ENCODE results near the gene TSHZ2. TPM values are rescaled to one million over a fixed set of nuclear protein-coding genes. Genes with fewer than 3 reads are reported as not detected.

TSHZ2 gene
- total RNA-seq, 4 donors from 2014 or later = 10.3 to 15.0 (median 12.9) TPM

- no peak overlapping the region for H3K4me3 ChIP-seq
- 47% methylated on average over 2 of the region's 2 CpGs for WGBS
- H3K27ac ChIP-seq (replicated peaks in 1 of 4) = no peak overlapping the region
- H3K4me1 ChIP-seq = no peaks in the 10 kb centered on the region
- intact Hi-C loops (cut with DNase I) = no loop called here
- DNase-seq (ENCODE audit: extremely low spot score) = no peak
- no peaks in the 10 kb centered on the region for H3K27me3 ChIP-seq
- no peaks in the 10 kb centered on the region for H3K9me3 ChIP-seq
- TF ChIP-seq EP300 (IDR thresholded peaks at IDR 0.05) (no peak), POLR2A (IDR thresholded peaks at IDR 0.05; ENCODE audit: low read depth) (no peak), CTCF (IDR thresholded peaks at IDR 0.05) (no peak), POLR2AphosphoS5 (IDR thresholded peaks at IDR 0.05) (no peak)
- no peaks in the 10 kb centered on the region for H3K36me3 ChIP-seq
Measured at GRCh38 chr20:52945862-52946522, 26.2 kb upstream of the TSHZ2 start.

- Histone ChIP-seq H3K27me3 (no peaks in the 10 kb centered on the region), H3K4me3 (no peak overlapping the region), H3K27ac (replicated peaks in 1 of 4) (no peak overlapping the region), H3K4me1 (no peaks in the 10 kb centered on the region), H3K9me3 (no peaks in the 10 kb centered on the region), H3K36me3 (no peaks in the 10 kb centered on the region)
- WGBS = 84% methylated on average over 1 of the region's 1 CpG
- TF ChIP-seq CTCF (IDR thresholded peaks at IDR 0.05) = no peak
- TF ChIP-seq POLR2AphosphoS5 (IDR thresholded peaks at IDR 0.05) = no peak
- TF ChIP-seq EP300 (IDR thresholded peaks at IDR 0.05) = no peak
- TF ChIP-seq POLR2A (IDR thresholded peaks at IDR 0.05; ENCODE audit: low read depth) = no peak
- DNase-seq (ENCODE audit: extremely low spot score) = no peak
- intact Hi-C loops (cut with DNase I) = no loop called here
Measured at GRCh38 chr20:52948491-52948890, 23.7 kb upstream of the TSHZ2 start.

GRCh38 chr20:52953020-52953419, 19.1 kb upstream of the TSHZ2 start:
- WGBS = 100% methylated on average over 1 of the region's 1 CpG
- Histone ChIP-seq H3K9me3 (no peaks in the 10 kb centered on the region), H3K4me3 (no peak overlapping the region), H3K27me3 (no peaks in the 10 kb centered on the region), H3K36me3 (no peaks in the 10 kb centered on the region), H3K27ac (replicated peaks in 1 of 4) (no peak overlapping the region), H3K4me1 (no peaks in the 10 kb centered on the region)
- intact Hi-C loops (cut with DNase I) = no loop called here
- DNase-seq (ENCODE audit: extremely low spot score) = no peak
- TF ChIP-seq POLR2AphosphoS5 (IDR thresholded peaks at IDR 0.05) (no peak), EP300 (IDR thresholded peaks at IDR 0.05) (no peak), POLR2A (IDR thresholded peaks at IDR 0.05; ENCODE audit: low read depth) (no peak), CTCF (IDR thresholded peaks at IDR 0.05) (no peak)

GRCh38 chr20:52954849-52955248, 17.3 kb upstream of the TSHZ2 start:
- Histone ChIP-seq H3K4me1 (no peaks in the 10 kb centered on the region), H3K36me3 (no peaks in the 10 kb centered on the region), H3K9me3 (no peaks in the 10 kb centered on the region), H3K27ac (replicated peaks in 1 of 4) (no peak overlapping the region), H3K27me3 (no peaks in the 10 kb centered on the region), H3K4me3 (no peak overlapping the region)
- intact Hi-C loops (cut with DNase I) = no loop called here
- no peak for TF ChIP-seq EP300 (IDR thresholded peaks at IDR 0.05)
- TF ChIP-seq POLR2AphosphoS5 (IDR thresholded peaks at IDR 0.05) = no peak
- no peak for TF ChIP-seq CTCF (IDR thresholded peaks at IDR 0.05)
- no peak for TF ChIP-seq POLR2A (IDR thresholded peaks at IDR 0.05; ENCODE audit: low read depth)
- WGBS = 91% methylated on average over 6 of the region's 6 CpGs
- DNase-seq (ENCODE audit: extremely low spot score) = no peak

GRCh38 chr20:52958211-52958610, 13.9 kb upstream of the TSHZ2 start:
- no peaks in the 10 kb centered on the region for H3K9me3 ChIP-seq
- H3K36me3 ChIP-seq = no peaks in the 10 kb centered on the region
- no peaks in the 10 kb centered on the region for H3K4me1 ChIP-seq
- WGBS = 74% methylated on average over 4 of the region's 4 CpGs
- no peak for DNase-seq (ENCODE audit: extremely low spot score)
- no peaks in the 10 kb centered on the region for H3K27me3 ChIP-seq
- H3K4me3 ChIP-seq = no peak overlapping the region
- intact Hi-C loops (cut with DNase I) = no loop called here
- H3K27ac ChIP-seq (replicated peaks in 1 of 4) = no peak overlapping the region
- TF ChIP-seq POLR2AphosphoS5 (IDR thresholded peaks at IDR 0.05) (no peak), EP300 (IDR thresholded peaks at IDR 0.05) (no peak), POLR2A (IDR thresholded peaks at IDR 0.05; ENCODE audit: low read depth) (no peak)

All from esophagus muscularis mucosa (tissue), 4 donors.